ENCODE measurements around the gene MYO3B. TPM values are rescaled to one million over a fixed set of nuclear protein-coding genes. Genes with fewer than 3 reads are reported as not detected.

The MYO3B gene
- total and polyA plus RNA-seq, 2 of the 8 experiments (the other 6 are each of a cell fraction or from before 2014, with no cell fraction given), result 0.17 to 0.19 TPM

GRCh38 chr2:170354855-170355780 lies 177.2 kb downstream of the MYO3B start:
- ChIA-PET POLR2A (ENCODE audit: partially characterized antibody) (no interaction called here), CTCF (ENCODE audit: partially characterized antibody) (interaction anchor here (0.6 to 1.6 kb wide), 9 partner anchors 11 to 457 kb away, joined by 3 to 4 read pairs (median 3); no protein-coding TSS in a partner anchor)
- Histone ChIP-seq H2AK5ac (ENCODE audit: low read depth, low read length) (no peak overlapping the region), H3K79me2 (ENCODE audit: control insufficient read depth in 1 of 2, insufficient read depth in 2 of 2, low read length in 2 of 2) (no peaks in the 10 kb centered on the region), H3K18ac (ENCODE audit: extremely low read depth, low read length) (no peak overlapping the region), H3K56ac (replicated peaks; ENCODE audit: insufficient read length, low read depth, low read length) (no peak overlapping the region), H2BK120ac (replicated peaks; ENCODE audit: low read depth, low read length) (no peak overlapping the region), H3K9me3 (ENCODE audit: insufficient read depth in 2 of 2, low read depth in 1 of 2, low read length in 1 of 2) (no peaks in the 10 kb centered on the region; a peak in 1 of 4 replicates), H4K5ac (ENCODE audit: insufficient read length, low read depth, low read length) (no peak overlapping the region), H3K4me1 (replicated peaks in 1 of 4; ENCODE audit: control insufficient read depth in 3 of 4, insufficient read depth in 4 of 4, low read length in 3 of 4) (peaks cover 0 to 13% (median 9%) of the 10 kb centered on the region in 4 experiments; a peak in 3 of 7 replicates), H2BK12ac (ENCODE audit: low read depth, low read length) (peak overlapping the region; percentile 13; the same call in 1 of the 2 replicates), H2AFZ (ENCODE audit: low read length) (no peak overlapping the region), H3K27ac (ENCODE audit: low read depth, low read length) (no peak overlapping the region), H2BK15ac (ENCODE audit: low read length) (no peak overlapping the region), H3K23me2 (ENCODE audit: low read depth, low read length) (no peaks in the 10 kb centered on the region), H3K9ac (replicated peaks in 1 of 4; ENCODE audit: extremely low read depth in 1 of 4, low read depth in 3 of 4, low read length in 3 of 4) (no peak overlapping the region), H3K36me3 (ENCODE audit: control insufficient read depth in 2 of 4, insufficient read depth in 4 of 4, low read length in 3 of 4) (no peaks in the 10 kb centered on the region), H2BK5ac (ENCODE audit: low read depth, low read length) (0 out of 2 replicates have a peak overlapping the region, but pooled peaks have one; percentile 20), H3K23ac (ENCODE audit: insufficient read length) (no peak overlapping the region), H4K8ac (ENCODE audit: extremely low read depth, insufficient read depth, low read length) (no peak overlapping the region), H3K79me1 (ENCODE audit: low read depth, low read length) (no peaks in the 10 kb centered on the region), H3K4ac (replicated peaks; ENCODE audit: insufficient read length, low read depth, low read length) (no peak overlapping the region), H3K14ac (ENCODE audit: insufficient read length) (no peak overlapping the region), H2BK20ac (ENCODE audit: low read length) (peak overlapping the region; percentile 7; the same call in 1 of the 2 replicates), H3K27me3 (replicated peaks in 1 of 4; ENCODE audit: control insufficient read depth in 3 of 4, extremely low read depth in 1 of 4, insufficient read depth in 3 of 4, low read length in 3 of 4) (no peaks in the 10 kb centered on the region), H3K4me2 (ENCODE audit: insufficient read depth in 1 of 2, low read depth in 2 of 2, low read length in 2 of 2) (peak overlapping the region; percentile 2 to 14; a peak in 1 of 4 replicates), H4K20me1 (replicated peaks in 1 of 2; ENCODE audit: control insufficient read depth in 1 of 2, insufficient read depth in 2 of 2, low read length in 2 of 2) (no peaks in the 10 kb centered on the region), H4K91ac (replicated peaks; ENCODE audit: insufficient read length, low read length) (no peak overlapping the region), H3K4me3 (ENCODE audit: extremely low read depth in 1 of 4, insufficient read depth in 2 of 4, low read depth in 3 of 4, low read length in 4 of 4) (no peak overlapping the region)
- FAIRE-seq (peak; percentile 52), DNase-seq (ENCODE audit: low read depth in 1 of 2, low spot score in 2 of 2) (no peak)
- WGBS, 2 experiments (ENCODE audit: extremely low coverage in 1 of 2, insufficient coverage in 1 of 2, insufficient read length in 1 of 2, insufficient replicate concordance in 2 of 2, low coverage in 1 of 2, low lambda C conversion rate in 2 of 2, missing lambda C conversion rate in 1 of 2), result 95% methylated on average over 2 of the region's 2 CpGs; no CpG with 5 or more reads in 1 of the 2 experiments
- TF ChIP-seq CBX8 (IDR thresholded peaks at IDR 0.05; ENCODE audit: borderline replicate concordance, low read depth, low read length) (no peak), NRF1 (IDR thresholded peaks at IDR 0.05; ENCODE audit: low read depth, low read length) (no peak), BACH1 (IDR thresholded peaks at IDR 0.05; ENCODE audit: low read length) (no peak), CTBP2 (IDR thresholded peaks at IDR 0.05; ENCODE audit: borderline replicate concordance, insufficient read depth, insufficient read length, low read length) (no peak), JUN (IDR thresholded peaks at IDR 0.05; ENCODE audit: low read depth, low read length) (no peak), SP4 (IDR thresholded peaks at IDR 0.05; ENCODE audit: low read length) (no peak)
